ENCODE data around the gene POLR3K.

DNA sequence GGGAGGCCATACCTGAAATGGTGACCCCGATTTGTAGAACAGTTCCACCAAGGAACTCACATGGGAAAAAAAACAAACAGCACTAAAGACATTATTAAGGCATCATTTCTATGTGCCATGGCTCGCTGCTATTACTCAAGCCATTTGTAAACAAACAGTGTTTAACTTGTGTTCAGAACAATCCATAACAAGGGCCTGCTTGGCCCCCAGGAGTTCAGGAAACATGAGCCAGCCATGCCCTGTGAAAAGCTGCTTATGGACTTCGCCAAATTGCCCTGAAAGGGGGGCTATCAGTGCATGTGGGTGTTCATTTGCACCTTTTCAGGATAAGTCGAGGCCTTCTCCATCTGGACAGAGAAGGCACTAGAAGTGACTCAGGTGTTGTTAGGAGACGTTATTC is 8.0 kb downstream of the POLR3K start:
- TF ChIP-seq, protein P1, sequence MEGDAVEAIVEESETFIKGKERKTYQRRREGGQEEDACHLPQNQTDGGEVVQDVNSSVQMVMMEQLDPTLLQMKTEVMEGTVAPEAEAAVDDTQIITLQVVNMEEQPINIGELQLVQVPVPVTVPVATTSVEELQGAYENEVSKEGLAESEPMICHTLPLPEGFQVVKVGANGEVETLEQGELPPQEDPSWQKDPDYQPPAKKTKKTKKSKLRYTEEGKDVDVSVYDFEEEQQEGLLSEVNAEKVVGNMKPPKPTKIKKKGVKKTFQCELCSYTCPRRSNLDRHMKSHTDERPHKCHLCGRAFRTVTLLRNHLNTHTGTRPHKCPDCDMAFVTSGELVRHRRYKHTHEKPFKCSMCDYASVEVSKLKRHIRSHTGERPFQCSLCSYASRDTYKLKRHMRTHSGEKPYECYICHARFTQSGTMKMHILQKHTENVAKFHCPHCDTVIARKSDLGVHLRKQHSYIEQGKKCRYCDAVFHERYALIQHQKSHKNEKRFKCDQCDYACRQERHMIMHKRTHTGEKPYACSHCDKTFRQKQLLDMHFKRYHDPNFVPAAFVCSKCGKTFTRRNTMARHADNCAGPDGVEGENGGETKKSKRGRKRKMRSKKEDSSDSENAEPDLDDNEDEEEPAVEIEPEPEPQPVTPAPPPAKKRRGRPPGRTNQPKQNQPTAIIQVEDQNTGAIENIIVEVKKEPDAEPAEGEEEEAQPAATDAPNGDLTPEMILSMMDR (conservative IDR thresholded peaks at IDR 0.05) = no peak
- no peak for TF ChIP-seq ZFX (IDR thresholded peaks at IDR 0.05)
